ENCODE results near the gene UCMA.

The UCMA gene

DNA sequence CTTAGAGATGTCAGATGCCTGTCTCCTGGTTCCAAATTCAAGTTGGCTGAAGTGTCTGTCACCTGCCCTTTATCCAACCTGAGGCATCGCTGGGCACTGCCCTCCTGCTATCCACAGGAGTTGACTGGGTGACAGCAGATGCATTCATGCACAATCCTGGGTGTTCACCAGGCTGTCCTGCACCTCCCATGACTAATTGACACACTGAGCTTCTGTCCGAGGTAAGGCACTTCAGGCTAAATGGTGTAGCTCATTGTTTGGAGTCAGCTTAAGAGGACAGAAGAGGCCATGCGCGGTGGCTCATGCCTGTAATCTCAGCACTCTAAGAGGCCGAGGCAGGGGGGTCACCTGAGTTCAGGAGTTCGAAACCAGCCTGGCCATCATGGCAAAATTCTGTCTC is 2.4 kb downstream of the UCMA start:
- no peak for DNase-seq

DNA sequence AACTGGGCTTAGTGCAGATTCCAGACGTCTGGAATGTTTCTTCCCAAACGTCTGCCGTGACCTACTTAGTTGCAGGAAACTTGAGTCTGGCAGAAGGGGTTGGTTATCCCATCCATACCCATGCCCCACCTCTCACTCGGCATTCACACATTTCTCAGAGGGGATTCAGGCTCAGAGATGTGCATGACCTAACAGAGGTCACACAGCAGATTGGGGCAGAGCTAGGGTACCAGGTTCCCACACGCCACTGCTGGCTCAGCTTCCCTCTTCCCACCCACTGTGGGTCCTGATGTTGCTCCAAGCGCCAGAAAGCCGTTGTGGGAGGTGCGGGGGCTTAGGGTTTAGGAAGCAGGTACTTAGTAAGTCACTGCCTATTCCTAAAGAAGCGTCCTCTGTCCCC is 3.0 kb downstream of the UCMA start:
- DNase-seq, result no peak

DNA sequence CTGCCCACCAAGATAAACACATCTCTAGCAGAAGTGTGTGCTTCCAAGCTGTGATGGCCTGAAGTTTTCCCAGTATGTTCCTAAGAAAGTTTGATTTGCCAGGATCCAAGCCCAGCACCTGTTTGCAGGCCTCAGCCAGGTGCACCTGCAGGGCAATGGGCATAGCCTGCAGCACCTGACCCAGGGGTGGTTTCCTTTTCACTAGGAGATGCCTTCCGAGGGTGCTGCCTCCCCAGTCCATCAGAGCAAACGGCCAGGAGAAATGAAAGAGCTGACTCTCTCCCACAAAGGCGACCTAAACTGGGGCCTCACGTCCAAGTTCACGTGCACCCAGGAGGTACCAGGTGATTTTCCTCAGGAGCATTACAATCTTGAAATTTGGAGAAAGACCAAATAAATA is 7.1 kb downstream of the UCMA start:
- DNase-seq, result no peak

DNA sequence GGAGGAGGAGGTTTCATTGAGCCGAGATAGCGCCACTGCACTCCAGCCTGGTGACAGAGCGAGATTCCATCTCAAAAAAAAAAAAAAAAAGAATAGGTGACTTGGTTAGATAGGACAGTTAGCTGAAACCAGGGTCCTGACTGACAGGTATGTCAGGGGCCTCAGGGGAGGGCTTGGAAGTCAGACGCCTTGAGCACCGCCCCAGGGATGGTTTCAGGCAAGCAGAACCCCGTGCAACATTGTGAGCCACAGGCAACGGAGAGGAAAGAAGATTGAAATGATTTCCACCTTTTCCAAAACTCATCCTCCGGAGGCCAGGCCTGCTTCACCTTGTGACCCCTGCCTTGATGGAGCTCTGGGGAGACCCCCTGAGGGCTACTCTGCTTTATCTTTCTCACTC is 8.6 kb downstream of the UCMA start:
- DNase-seq, result no peak

DNA sequence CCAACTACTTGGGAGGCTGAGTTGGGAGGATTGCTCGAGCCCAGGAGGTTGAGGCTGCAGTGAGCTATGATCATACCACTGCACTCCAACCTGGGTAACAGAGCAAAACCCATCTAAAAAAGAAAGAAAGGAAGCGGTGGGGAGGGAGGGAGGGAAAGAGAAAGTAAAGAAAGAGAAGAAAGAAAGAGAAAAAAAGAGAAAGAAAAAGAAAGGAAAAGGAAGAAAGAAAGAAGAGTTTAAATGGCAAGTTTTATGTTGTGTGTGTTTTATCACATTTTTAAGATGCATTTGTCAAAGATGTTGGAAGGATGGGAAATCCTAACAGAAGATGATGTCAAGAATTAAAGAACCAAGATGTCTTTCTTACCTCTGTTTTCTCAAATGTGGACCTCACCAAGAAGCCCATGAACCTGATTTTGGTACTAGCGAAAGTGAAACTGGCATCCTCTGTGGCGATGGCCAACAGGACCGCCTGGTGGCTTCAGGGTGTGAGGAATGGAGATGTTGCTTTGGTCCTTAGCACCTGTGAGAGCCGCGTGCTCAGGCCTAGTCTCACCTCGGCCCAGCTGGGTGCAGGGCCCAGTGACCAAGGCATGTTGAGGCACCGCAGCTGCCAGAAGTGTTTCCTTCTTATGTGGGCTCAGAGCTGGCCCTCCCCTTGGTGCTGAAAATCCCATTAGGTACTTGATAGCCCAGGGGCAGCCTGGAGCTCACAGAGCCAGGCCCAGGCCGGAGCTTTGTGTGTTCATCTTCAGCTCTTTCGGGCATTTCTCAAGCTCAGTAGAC is 9.8 kb downstream of the UCMA start:
- DNase-seq, result no peak

DNA sequence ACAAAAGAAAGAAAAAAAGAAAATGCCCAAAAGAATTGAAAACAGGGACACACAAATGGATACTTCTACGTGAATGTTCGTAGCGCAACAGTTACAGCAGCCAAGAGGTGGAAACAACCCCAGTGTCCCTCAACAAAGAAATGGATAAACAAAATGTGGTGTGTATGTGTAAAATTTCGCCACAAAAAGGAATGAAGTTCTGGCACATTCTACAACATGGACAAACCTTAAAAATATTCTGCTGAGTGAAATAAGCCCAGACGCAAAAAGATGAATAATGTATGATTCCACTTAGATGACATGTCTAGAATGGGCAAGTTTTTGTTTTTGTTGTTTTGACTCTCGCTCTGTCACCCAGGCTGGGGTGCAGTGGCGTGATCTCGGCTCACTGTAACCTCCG is 10.9 kb downstream of the UCMA start:
- no peak for DNase-seq

DNA sequence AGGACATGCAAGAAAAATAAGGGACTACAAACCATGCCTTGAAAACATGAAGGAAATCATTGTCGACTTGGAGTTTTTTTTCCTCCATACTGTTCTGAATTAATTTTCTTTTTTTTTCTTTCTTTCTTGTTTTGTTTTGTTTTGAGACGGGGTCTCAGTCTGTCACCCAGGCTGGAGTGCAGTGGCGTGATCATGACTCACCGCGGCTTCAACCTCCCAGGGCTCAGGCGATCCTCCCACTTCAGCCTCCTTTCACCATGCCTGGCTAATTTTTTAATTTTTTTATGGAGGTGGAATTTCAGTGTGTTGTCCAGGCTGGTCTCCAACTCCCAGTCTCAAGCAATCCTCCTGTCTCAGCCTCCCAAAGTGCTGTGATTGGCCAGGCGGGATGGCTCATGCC is 11.6 kb downstream of the UCMA start:
- DNase-seq, result no peak

DNA sequence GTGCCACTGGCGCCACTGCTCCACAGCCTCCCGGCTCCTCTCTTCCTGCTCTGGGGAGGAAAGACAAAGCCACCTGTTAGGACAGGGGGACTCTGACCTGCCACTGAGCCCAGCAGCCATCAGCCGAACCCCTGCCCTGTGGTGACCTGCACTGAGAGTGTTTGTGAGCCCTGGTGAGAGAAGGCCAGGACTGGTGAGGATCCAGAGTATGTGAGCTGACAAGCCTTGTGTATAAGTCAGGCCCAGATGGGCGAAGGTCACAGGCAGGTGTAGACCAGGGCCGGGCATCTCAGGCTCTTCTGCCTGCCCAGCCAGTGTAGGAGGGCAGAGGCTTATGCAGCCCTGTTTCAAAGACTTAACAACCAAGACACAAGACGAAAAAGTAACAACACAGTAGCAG is 12.0 kb downstream of the UCMA start:
- DNase-seq, result no peak

DNA sequence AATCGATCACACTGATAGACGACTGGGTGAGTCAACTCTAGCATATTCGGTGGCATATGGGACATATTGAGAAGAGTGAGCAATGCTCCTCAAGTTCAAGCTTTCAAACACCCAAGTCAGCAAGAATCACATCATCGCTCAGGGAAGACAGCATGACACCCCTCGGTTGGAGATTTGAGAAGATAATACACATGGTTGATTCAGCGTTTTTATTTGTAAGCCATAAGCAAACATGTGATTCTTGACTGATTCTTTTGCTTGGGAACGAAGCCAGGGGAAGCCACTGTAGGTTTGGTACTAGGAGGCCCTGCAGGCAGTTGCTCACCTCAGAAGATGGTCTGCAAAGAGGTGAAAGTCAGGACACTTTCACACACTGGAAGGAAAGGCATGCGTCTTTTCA is 12.6 kb downstream of the UCMA start:
- DNase-seq, result no peak

DNA sequence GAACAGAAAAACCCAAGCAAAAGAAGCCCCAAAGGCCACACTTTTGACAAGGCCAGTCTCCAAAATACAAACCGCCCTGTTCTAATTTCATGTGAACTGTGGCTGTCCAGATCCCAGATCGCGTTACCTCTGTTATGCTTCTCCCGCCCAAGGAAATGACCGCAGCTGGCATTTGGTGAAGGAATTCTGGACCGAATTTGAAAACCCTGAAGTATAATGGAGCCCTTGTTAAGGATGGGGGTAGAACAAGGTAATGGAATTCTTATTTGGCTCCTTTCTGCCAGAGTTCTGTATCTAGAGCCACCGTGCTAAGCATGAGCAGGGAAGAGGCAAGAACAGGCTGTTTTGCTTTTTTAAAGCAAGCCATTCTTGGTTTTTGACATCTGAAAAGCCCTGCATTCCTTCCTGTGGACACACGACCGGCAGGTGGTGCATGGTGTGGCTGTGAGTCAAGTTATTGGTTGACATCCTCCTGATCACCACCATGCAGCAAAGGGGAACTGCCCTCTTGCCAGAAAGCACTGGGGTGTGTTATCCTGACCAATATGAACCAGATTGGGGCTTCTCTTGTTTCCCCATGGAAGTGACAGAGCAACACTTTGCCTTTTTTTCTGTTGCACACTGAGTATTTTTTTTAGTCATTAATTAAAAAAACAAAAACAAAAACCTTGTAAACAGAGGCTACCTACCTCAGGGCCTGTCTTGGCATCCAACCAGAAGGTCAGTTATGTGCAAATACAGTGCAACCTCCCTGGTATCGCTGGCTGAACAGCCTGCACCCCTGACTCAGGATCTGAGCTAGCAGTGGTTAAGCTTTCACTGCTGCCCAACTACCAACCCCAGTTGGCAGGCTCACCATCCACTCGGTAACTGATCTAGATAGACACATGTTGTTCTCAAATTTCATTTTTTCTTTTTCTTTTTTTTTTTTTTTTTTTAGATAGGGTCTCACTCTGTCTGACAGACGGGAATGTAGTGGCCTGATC is 14.2 kb downstream of the UCMA start:
- no peak for DNase-seq

DNA sequence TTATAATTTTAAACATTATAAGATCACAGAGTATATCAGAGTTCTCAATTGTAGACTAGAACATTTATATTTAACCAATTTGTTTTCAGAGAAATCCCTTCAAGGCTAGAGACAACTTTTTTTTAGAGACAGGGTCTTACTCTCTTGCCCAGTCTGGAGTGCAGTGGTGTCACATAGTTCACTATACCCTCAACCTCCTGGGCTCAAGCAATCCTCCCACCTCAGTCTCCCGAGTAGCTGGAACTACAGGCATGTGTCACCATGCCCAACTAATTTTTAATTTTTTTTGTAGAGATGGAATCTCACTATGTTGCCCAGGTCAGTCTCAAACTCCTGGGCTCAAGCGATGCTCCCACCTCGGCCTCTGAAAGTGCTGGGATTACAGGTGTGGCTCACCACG is 15.3 kb downstream of the UCMA start:
- no peak for DNase-seq

DNA sequence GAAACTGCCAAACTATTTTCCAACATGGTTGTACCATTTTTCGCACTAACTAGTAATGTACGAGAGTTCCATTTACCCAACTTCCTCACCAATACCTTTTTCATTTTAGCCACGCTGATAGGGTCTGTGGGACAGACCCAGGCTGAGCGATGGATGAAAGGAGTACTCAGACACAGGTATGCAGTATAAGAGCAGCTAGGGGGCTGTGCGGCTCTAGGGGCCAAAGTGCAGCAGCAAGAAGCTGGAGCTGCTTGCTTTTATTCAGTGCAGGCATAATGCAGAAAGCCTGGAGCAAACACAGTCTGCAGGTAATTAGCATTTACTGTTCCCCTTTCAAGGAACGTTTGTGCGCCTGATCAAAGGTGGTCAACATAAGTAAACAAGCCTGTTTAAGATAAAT is 21.0 kb downstream of the UCMA start:
- no peak for DNase-seq

DNA sequence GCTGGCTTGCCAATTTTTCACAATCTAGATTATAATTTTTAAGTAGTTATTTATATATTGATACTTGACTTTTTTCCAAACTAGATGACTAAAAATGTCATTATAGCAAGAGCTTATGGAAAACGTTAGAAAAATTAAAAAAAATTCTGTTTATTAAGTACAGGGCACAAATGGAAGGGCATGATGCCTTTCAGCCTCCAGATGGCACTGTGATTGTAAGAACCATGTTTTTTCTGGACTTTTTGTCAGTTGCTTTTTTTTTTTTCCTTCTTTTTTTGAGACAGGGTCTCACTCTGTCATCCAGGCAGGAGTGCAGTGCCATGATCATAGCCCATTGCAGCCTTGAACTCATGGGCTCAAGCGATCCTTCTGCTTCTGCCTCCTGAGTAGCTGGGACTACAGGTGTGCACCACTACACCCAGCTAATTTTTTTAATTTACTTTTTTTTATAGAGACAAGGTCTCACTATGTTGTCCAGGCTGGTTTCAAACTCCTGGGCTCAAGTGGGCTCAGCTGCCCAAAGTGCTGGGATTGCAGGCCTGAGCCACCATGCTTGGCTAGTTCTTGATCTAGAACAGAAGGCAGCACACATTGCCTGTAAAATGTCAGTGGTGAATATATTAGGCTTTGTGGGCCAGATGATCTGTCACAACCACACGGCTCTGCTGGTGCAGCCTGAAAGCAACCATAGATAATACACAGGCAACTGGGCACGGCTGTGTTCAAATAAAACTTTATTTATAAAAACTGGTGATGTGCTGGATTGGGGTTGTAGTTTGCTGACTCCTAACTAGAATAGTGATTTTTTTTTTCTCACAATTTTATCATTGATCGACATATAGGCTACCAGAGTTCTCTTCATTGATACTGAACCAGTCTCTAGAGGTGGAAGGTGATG is 27.4 kb downstream of the UCMA start:
- no peak for DNase-seq

DNA sequence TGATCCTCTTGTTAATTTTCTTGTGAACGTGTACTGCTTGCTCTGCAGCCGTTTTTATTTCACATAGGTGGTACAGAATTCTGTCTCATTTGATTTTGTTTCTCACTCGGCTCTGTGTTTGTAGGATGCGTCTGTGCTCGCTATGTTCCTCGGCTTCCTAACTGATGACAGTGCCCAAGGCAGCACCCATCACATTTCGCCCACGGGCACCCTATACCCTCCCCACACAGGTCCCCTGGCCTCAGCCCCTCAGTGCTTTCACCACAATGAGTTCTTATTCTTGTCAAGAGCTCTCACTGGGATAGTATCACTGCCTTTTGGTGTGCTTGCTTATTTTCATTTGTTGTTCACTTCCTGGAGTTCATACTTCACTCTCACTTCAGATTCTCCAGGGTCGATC is 28.1 kb downstream of the UCMA start:
- no peak for DNase-seq

DNA sequence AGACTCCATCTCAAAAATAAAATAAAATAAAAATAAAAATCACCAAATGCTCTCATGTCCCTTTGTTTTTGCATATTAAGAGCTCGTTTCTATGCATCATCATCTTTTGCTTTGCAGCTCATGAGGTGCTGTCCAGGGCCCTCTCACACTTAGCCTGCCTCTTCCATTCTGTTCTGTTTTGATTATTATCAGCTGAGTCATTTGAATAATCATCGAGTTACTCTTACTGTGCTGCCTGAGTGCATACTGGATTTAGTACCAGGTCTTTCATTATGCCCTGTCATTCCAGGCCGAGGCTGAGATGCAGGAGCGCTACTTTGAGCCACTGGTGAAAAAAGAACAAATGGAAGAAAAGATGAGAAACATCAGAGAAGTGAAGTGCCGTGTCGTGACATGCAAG is 33.0 kb downstream of the UCMA start:
- no peak for DNase-seq

DNA sequence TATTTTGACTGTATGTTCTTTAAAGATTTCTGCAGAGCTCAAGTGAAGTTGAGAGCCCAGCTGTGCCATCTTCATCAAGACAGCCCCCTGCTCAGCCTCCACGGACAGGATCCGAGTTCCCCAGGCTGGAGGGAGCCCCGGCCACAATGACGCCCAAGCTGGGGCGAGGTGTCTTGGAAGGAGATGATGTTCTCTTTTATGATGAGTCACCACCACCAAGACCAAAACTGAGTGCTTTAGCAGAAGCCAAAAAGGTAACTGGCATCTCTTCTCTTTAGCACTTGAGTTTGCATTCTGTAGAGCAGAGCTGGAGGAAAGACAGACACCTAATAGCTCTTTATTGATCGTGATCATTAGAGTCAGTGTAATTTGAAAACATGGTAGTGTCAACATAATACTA is 39.2 kb downstream of the UCMA start:
- DNase-seq, result no peak

DNA sequence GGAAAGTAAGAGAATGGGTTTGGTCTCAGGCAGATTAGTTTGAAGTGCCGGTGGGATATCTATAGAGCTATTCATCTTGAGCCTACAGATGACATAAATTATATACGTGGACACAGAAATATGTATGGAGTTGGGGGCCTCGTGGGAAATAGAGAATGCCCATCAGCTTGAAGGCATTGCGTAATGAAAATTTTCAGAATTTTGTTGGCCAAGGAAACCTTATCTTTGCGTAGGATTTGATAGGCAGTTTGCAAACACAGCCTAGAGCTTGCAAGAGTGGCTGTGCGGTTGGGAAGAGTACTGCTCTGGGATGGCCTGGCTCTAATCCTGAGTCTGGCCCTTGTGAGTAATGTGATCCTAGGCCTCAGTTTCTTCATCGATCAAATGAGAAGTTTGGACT is 40.5 kb downstream of the UCMA start:
- DNase-seq, result no peak

DNA sequence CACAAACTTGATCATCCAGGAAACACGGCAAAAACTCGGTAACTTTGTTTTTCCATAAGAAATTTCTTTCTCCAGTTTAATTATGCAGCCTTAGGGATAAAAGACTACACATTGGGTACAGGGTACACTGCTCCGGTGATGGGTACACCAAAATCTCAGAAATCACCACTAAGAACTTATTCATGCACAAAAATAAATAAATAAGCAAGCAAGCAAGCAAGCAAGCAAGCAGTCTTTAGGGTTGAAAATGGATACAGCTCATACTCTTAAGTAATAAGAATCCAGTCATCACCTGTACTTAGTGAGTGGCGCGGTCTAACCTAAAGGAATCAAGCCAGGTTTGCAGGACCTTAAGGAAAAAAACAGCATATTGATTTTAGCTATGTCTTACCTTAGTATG is 42.8 kb downstream of the UCMA start:
- DNase-seq, result no peak

DNA sequence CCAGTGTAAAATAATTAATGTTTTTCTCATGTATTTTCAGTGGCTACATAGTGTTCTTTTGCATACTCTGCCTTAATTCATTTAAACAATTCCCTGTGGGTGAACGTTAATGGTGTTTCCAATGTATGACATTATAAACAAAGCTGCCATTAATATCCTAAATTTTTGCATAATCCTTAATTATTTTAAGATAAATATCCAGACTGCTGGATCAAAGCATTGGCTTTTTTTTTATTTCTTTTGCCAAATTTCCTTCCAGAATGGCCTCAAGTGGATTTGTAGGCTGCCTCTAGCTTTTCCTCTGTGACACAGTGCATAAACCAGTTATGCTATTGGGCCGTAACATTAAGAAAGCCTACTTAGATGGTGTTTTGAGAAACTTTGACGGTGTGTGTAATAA is 43.4 kb downstream of the UCMA start:
- no peak for DNase-seq

DNA sequence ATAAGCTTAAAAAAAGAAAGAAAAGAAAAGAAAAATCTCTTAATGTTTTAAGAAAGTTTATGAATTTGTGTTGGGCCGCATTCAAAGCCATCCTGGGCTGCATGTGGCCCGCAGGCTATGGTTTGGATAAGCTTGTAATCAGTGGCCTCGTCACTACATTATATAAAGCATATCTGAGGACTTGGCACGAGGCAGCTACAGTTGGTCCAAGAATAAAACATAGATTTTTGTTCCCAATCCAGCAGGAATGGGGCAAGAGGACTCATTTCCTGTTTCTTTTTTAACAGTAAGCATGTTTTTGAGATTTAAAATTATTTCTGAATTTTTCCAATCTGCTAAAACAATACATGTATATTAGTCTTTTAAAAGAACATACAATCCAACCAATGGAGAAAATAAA is 44.2 kb downstream of the UCMA start:
- no peak for DNase-seq

DNA sequence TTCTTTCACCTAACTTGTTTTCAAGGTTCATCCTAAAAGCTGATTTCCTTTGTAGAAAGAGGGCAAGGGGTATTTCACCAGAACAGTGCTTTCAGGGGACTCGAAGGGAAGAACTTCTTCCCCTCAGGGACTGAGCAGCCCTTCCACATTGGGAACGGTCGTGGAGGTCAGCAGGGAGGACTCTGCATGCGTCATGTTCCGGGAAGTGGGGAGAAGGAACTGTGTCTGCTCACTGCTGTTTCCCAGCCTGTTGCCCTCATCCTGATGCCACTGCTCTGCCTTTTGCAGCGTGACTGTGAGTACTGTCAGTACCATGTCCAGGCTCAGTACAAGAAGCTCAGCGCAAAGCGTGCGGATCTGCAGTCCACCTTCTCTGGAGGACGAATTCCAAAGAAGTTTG is 45.6 kb downstream of the UCMA start:
- DNase-seq, result no peak

DNA sequence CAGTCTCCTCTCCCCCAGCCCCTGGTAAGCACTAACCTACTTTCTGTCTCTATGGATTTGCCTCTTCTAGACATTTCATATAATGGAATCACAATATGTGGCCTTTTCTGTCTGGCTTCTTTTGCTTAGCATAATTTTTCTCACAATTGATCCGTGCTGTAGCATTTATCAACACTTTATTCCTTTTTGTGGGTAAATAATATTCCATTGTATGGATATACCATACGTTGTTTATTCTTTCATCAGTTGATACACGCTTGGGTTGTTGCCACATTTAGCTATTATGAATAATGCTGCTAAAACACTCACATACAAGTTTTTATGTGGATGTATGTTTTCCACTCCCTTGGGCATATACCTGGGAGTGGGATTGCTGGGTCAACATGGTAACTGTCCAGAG is 47.0 kb downstream of the UCMA start:
- DNase-seq, result no peak
